HL-60/S4 treated with phorbol 12-myristate 13-acetate at 8.2 ng/mL for 4 days and 3 days (cell line): ENCODE measurements around the gene OXGR1.
"Not testable (repeated sequence)": the region's sequence is repeated elsewhere in the genome, so short reads cannot be mapped to it uniquely, and the experiment has no call there.

Experiments used
- in situ Hi-C: fragments of 300-500 bp; cut with MboI; formaldehyde crosslinking; loops from 2 replicates; pipeline ENCODE4 v1.15.0; 2022; ENCODE audit warnings: low sequenced_read_pairs

Gene OXGR1

GRCh38 chr13:97005625-97006262, 11.5 kb upstream of the OXGR1 start:
- in situ Hi-C loops: no loop called here

- in situ Hi-C loops: no loop called here
These were observed 10.6 kb upstream of the OXGR1 start for GRCh38 chr13:97004886-97005285.

- in situ Hi-C loops: no loop called here
These were observed 10.0 kb upstream of the OXGR1 start for GRCh38 chr13:97004096-97004876.

GRCh38 chr13:97003071-97003470, 8.8 kb upstream of the OXGR1 start:
- in situ Hi-C loops: no loop called here

- in situ Hi-C loops: no loop called here
These were observed 8.3 kb upstream of the OXGR1 start for GRCh38 chr13:97002581-97002980.

GRCh38 chr13:97001636-97002035, 7.4 kb upstream of the OXGR1 start:
- in situ Hi-C loops: no loop called here

GRCh38 chr13:97000295-97000925, 6.1 kb upstream of the OXGR1 start:
- in situ Hi-C loops: no loop called here

- in situ Hi-C loops: no loop called here
These were observed 4.8 kb upstream of the OXGR1 start for GRCh38 chr13:96999091-96999490.

GRCh38 chr13:96998051-96998450, 3.8 kb upstream of the OXGR1 start:
- in situ Hi-C loops: no loop called here

- in situ Hi-C loops: no loop called here
These were observed 2.6 kb upstream of the OXGR1 start for GRCh38 chr13:96996886-96997285.

GRCh38 chr13:96996107-96996506, 1.8 kb upstream of the OXGR1 start:
- in situ Hi-C loops: no loop called here

- in situ Hi-C loops: no loop called here
These were observed 575 bp upstream of the OXGR1 start for GRCh38 chr13:96994858-96995243.

GRCh38 chr13:96993634-96994016, 651 bp downstream of the OXGR1 start:
- in situ Hi-C loops: no loop called here

GRCh38 chr13:96992633-96993032, 1.6 kb downstream of the OXGR1 start:
- in situ Hi-C loops: no loop called here

GRCh38 chr13:96991072-96991471, 3.2 kb downstream of the OXGR1 start:
- in situ Hi-C loops: no loop called here

GRCh38 chr13:96988441-96988840, 5.8 kb downstream of the OXGR1 start:
- in situ Hi-C loops: no loop called here

GRCh38 chr13:96984051-96984508, 10.2 kb downstream of the OXGR1 start:
- in situ Hi-C loops: no loop called here

- in situ Hi-C loops: no loop called here
These were observed 11.6 kb downstream of the OXGR1 start for GRCh38 chr13:96982672-96983071.

- in situ Hi-C loops: not testable (repeated sequence)
These were observed 14.4 kb downstream of the OXGR1 start for GRCh38 chr13:96979861-96980260.

- in situ Hi-C loops: no loop called here
These were observed 26.2 kb downstream of the OXGR1 start for GRCh38 chr13:96968027-96968426.

- in situ Hi-C loops: no loop called here
These were observed 27.0 kb downstream of the OXGR1 start for GRCh38 chr13:96967248-96967745.
